Subcutaneous abdominal adipose tissue (tissue), 5 donors: ENCODE data around the gene SPATA17.

Source experiments
- H3K27ac ChIP-seq: one replicate; pipeline ENCODE4 v1.7.0; 2013; ENCODE audit warnings: low read depth, mild to moderate bottlenecking, inconsistent platforms, low read length, moderate library complexity
- H3K27me3 ChIP-seq, 5 donors: one replicate each; pipeline ENCODE4 v1.7.0; 2013; ENCODE audit warnings: low read length in 5 of 5, inconsistent platforms in 1 of 5; ENCODE audit not compliant: control insufficient read depth in 5 of 5, insufficient read depth in 4 of 5
- H3K36me3 ChIP-seq, 5 donors: one replicate each; pipeline ENCODE4 v1.7.0; 2013; ENCODE audit warnings: low read length in 5 of 5; ENCODE audit not compliant: control insufficient read depth in 5 of 5, insufficient read depth in 5 of 5
- H3K4me1 ChIP-seq, 5 donors: one replicate each; pipeline ENCODE4 v1.7.0; 2013; ENCODE audit warnings: low read length in 5 of 5, mild to moderate bottlenecking in 3 of 5, moderate library complexity in 1 of 5; ENCODE audit not compliant: control insufficient read depth in 5 of 5, insufficient read depth in 5 of 5
- H3K4me3 ChIP-seq, 5 donors: one replicate each; pipeline ENCODE4 v1.7.0; 2013; ENCODE audit warnings: low read length in 5 of 5, low read depth in 1 of 5
- H3K9ac ChIP-seq, 5 donors: one replicate each; pipeline ENCODE4 v1.7.0; 2013; ENCODE audit warnings: low read length in 5 of 5, mild to moderate bottlenecking in 4 of 5, moderate library complexity in 3 of 5
- H3K9me3 ChIP-seq, 5 donors: one replicate each; pipeline ENCODE4 v1.7.0; 2013; ENCODE audit warnings: low read length in 5 of 5; ENCODE audit not compliant: control insufficient read depth in 5 of 5
- donor health status: healthy.
- donor health status: healthy.
- donor health status: healthy.
- donor health status: healthy.
- donor health status: healthy.

SPATA17 gene

GRCh38 chr1:217721692-217722091 lies 90.5 kb downstream of the SPATA17 start:
- no peaks in the 10 kb centered on the region for H3K27me3 ChIP-seq
- no peak overlapping the region for H3K4me3 ChIP-seq
- H3K36me3 ChIP-seq, result no peaks in the 10 kb centered on the region
- H3K27ac ChIP-seq, result no peak overlapping the region
- no peak overlapping the region for H3K9ac ChIP-seq
- peaks cover 0 to 3% (median 0%) of the 10 kb centered on the region in 5 donors for H3K9me3 ChIP-seq
- no peaks in the 10 kb centered on the region for H3K4me1 ChIP-seq

- H3K27ac ChIP-seq, result no peak overlapping the region
- H3K4me1 ChIP-seq, result no peaks in the 10 kb centered on the region
- H3K36me3 ChIP-seq, result no peaks in the 10 kb centered on the region
- no peaks in the 10 kb centered on the region for H3K27me3 ChIP-seq
- no peak overlapping the region for H3K4me3 ChIP-seq
- no peaks in the 10 kb centered on the region for H3K9me3 ChIP-seq
- H3K9ac ChIP-seq, result no peak overlapping the region
These were observed 103.8 kb downstream of the SPATA17 start for GRCh38 chr1:217734973-217735372.

GRCh38 chr1:217747156-217747769 lies 116.1 kb downstream of the SPATA17 start:
- Histone ChIP-seq H3K36me3 (no peaks in the 10 kb centered on the region), H3K4me1 (no peaks in the 10 kb centered on the region), H3K27me3 (no peaks in the 10 kb centered on the region), H3K9ac (no peak overlapping the region), H3K9me3 (no peaks in the 10 kb centered on the region), H3K4me3 (no peak overlapping the region), H3K27ac (no peak overlapping the region)

- Histone ChIP-seq H3K27ac (no peak overlapping the region), H3K4me3 (no peak overlapping the region), H3K27me3 (no peaks in the 10 kb centered on the region), H3K4me1 (no peaks in the 10 kb centered on the region), H3K9ac (no peak overlapping the region), H3K36me3 (no peaks in the 10 kb centered on the region), H3K9me3 (no peaks in the 10 kb centered on the region)
These were observed 138.6 kb downstream of the SPATA17 start for GRCh38 chr1:217769768-217770167.

- no peak overlapping the region for H3K9ac ChIP-seq
- H3K27me3 ChIP-seq, result no peaks in the 10 kb centered on the region
- no peaks in the 10 kb centered on the region for H3K36me3 ChIP-seq
- no peak overlapping the region for H3K4me3 ChIP-seq
- H3K27ac ChIP-seq, result no peak overlapping the region
- no peaks in the 10 kb centered on the region for H3K9me3 ChIP-seq
- no peaks in the 10 kb centered on the region for H3K4me1 ChIP-seq
These were observed 139.8 kb downstream of the SPATA17 start for GRCh38 chr1:217770918-217771317.

- Histone ChIP-seq H3K9me3 (no peaks in the 10 kb centered on the region), H3K4me3 (no peak overlapping the region), H3K27me3 (no peaks in the 10 kb centered on the region), H3K9ac (no peak overlapping the region), H3K27ac (no peak overlapping the region), H3K36me3 (no peaks in the 10 kb centered on the region), H3K4me1 (no peaks in the 10 kb centered on the region)
These were observed 145.5 kb downstream of the SPATA17 start for GRCh38 chr1:217776693-217777092.

- Histone ChIP-seq H3K4me1 (no peaks in the 10 kb centered on the region), H3K9me3 (no peaks in the 10 kb centered on the region), H3K27me3 (no peaks in the 10 kb centered on the region), H3K9ac (no peak overlapping the region), H3K27ac (no peak overlapping the region), H3K4me3 (no peak overlapping the region), H3K36me3 (no peaks in the 10 kb centered on the region)
These were observed 149.9 kb downstream of the SPATA17 start for GRCh38 chr1:217781056-217781455.

- H3K27ac ChIP-seq, result no peak overlapping the region
- no peak overlapping the region for H3K4me3 ChIP-seq
- H3K4me1 ChIP-seq, result no peaks in the 10 kb centered on the region
- H3K9me3 ChIP-seq, result no peaks in the 10 kb centered on the region
- H3K9ac ChIP-seq, result no peak overlapping the region
- no peaks in the 10 kb centered on the region for H3K27me3 ChIP-seq
- H3K36me3 ChIP-seq, result no peaks in the 10 kb centered on the region
These were observed 159.9 kb downstream of the SPATA17 start for GRCh38 chr1:217791091-217791490.

GRCh38 chr1:217805792-217806191 lies 174.6 kb downstream of the SPATA17 start:
- no peak overlapping the region for H3K4me3 ChIP-seq
- no peaks in the 10 kb centered on the region for H3K9me3 ChIP-seq
- no peaks in the 10 kb centered on the region for H3K36me3 ChIP-seq
- no peaks in the 10 kb centered on the region for H3K27me3 ChIP-seq
- H3K9ac ChIP-seq, result no peak overlapping the region
- H3K4me1 ChIP-seq, result no peaks in the 10 kb centered on the region
- H3K27ac ChIP-seq, result no peak overlapping the region

GRCh38 chr1:217812175-217812574 lies 181.0 kb downstream of the SPATA17 start:
- Histone ChIP-seq H3K4me3 (no peak overlapping the region), H3K9ac (no peak overlapping the region), H3K4me1 (no peaks in the 10 kb centered on the region), H3K9me3 (peaks cover 0 to 7% (median 0%) of the 10 kb centered on the region in 5 donors), H3K27me3 (no peaks in the 10 kb centered on the region), H3K27ac (no peak overlapping the region), H3K36me3 (no peaks in the 10 kb centered on the region)

- no peaks in the 10 kb centered on the region for H3K27me3 ChIP-seq
- H3K9me3 ChIP-seq, result peaks cover 0 to 12% (median 5%) of the 10 kb centered on the region in 5 donors
- H3K36me3 ChIP-seq, result no peaks in the 10 kb centered on the region
- no peaks in the 10 kb centered on the region for H3K4me1 ChIP-seq
- H3K9ac ChIP-seq, result no peak overlapping the region
- no peak overlapping the region for H3K27ac ChIP-seq
- no peak overlapping the region for H3K4me3 ChIP-seq
These were observed 181.9 kb downstream of the SPATA17 start for GRCh38 chr1:217813031-217813430.
